ENCODE data around the gene GTPBP4.

The GTPBP4 gene

DNA sequence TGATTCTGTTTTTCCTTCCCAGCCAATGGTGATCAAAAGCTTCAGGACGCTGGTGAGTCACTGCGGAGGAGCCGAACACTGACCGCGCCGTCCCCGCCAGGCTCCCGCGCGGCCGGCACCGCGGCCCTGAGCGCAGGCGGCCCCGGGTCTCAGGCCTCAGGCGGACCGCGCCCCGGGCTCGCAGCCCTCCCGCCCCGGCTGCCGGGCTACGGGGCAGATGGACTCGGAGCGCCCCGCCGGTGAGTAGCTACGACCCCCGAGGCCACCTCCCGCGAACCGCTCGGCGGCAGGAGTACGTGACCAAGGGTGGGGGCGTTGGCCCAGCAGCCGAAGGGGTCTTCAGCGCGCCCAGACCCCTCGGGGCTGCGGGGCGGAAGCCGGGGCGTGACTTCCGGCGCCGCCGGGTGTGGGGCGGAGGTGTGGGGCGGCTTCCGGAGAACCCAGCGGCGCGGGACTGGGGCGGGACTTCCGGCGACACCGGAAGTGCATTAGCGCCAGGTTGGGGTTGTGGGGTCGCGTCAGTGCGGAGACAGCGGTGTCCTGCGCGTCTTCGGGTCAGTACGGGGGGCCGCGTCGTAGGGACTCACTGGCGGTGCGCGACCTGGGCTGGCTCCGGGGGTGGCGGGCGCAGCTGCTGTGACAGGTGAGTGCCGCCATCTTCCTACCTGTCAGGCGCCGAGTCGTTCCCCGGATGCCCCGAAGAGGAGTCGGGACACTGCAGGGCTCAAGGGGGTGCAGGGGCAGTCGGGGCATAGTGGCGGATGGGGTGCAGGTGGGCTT, 68.3 kb downstream of the GTPBP4 start, which contains the start of gene WDR37:
WDR37 (plus strand) TSS at position 60 of the 780 bp plus-strand sequence. CDS start 15,771 bp downstream, outside the sequence.
- DNase-seq = peak; percentile 75

DNA sequence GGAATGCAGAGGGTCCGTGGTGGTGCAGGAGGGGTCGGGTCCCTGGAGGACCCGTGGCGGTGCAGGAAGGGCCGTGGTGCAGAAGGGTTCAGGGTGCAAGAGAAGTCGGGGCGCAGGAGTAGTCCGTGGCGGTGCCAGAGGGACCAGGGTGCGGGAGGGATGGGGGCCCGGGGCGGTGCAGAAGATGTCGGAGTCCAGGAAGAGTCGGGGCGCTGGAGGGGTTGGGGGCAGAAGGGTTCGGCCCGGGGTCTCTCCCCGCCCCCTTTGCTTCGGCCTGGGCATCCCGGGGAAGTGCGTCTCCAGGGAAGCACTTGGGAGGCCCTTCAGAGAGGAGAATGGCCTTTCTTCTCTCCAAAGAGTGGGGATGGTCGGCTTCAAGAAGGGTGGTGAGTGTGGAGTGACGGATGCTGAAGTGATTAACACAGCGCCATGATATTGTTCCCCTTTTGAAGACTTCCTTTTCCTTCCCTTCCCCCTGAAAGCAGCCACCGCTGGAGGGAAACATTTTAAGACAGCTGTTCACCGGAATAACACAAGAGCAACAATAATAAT, 68.9 kb downstream of the GTPBP4 start:
- Histone ChIP-seq H3K4me3 (ENCODE audit: low read depth, low read length) (peak overlapping the region; percentile 71), H3K9me3 (ENCODE audit: severe bottlenecking) (no peaks in the 10 kb centered on the region), H3K27ac (no peak overlapping the region), H3K36me3 (peaks cover 7% of the 10 kb centered on the region), H3K27me3 (ENCODE audit: insufficient read depth, low read depth, severe bottlenecking) (no peaks in the 10 kb centered on the region)
- TF ChIP-seq, protein P1, sequence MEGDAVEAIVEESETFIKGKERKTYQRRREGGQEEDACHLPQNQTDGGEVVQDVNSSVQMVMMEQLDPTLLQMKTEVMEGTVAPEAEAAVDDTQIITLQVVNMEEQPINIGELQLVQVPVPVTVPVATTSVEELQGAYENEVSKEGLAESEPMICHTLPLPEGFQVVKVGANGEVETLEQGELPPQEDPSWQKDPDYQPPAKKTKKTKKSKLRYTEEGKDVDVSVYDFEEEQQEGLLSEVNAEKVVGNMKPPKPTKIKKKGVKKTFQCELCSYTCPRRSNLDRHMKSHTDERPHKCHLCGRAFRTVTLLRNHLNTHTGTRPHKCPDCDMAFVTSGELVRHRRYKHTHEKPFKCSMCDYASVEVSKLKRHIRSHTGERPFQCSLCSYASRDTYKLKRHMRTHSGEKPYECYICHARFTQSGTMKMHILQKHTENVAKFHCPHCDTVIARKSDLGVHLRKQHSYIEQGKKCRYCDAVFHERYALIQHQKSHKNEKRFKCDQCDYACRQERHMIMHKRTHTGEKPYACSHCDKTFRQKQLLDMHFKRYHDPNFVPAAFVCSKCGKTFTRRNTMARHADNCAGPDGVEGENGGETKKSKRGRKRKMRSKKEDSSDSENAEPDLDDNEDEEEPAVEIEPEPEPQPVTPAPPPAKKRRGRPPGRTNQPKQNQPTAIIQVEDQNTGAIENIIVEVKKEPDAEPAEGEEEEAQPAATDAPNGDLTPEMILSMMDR (IDR thresholded peaks at IDR 0.05; ENCODE audit: low read depth, low read length) = no peak
- DNase-seq = no peak

More for the DNA sequence above, 68.3 kb downstream of the GTPBP4 start, which contains the start of gene WDR37:
- Histone ChIP-seq H3K27me3 (ENCODE audit: insufficient read depth, low read depth, severe bottlenecking) (no peaks in the 10 kb centered on the region), H3K27ac (peak within 1 kb of the TSS; percentile 88), H3K36me3 (peaks cover 8% of the 10 kb centered on the region), H3K9me3 (ENCODE audit: severe bottlenecking) (no peaks in the 10 kb centered on the region), H3K4me3 (ENCODE audit: low read depth, low read length) (peak within 1 kb of the TSS; percentile 71)
- TF ChIP-seq, protein P1 (IDR thresholded peaks at IDR 0.05; ENCODE audit: low read depth, low read length) = no peak

DNA sequence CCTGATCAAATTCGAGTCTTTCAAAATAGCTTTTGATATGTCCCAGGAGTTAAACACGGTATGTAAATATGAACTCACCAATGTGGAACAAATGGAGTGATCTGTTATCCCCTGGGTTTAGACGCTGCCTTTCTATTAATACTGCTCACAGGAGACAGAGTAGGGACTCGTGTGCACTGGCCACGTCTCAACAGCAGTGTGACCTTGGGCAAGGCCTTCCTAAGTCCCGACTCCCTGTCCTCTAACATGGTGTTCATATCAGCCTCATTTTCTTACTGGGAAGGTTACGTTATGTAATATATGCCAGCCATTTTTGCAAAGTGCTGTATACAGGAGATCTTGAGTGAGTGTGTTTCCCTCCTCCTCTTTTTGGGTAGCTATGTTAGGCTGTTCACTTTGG, 69.8 kb downstream of the GTPBP4 start:
- no peak overlapping the region for H3K4me3 ChIP-seq (ENCODE audit: low read depth, low read length)
- TF ChIP-seq, protein P1 (IDR thresholded peaks at IDR 0.05; ENCODE audit: low read depth, low read length) = no peak
- no peak overlapping the region for H3K27ac ChIP-seq
- H3K9me3 ChIP-seq (ENCODE audit: severe bottlenecking) = no peaks in the 10 kb centered on the region
- no peak for DNase-seq
- H3K27me3 ChIP-seq (ENCODE audit: insufficient read depth, low read depth, severe bottlenecking) = no peaks in the 10 kb centered on the region
- peaks cover 7% of the 10 kb centered on the region for H3K36me3 ChIP-seq

DNA sequence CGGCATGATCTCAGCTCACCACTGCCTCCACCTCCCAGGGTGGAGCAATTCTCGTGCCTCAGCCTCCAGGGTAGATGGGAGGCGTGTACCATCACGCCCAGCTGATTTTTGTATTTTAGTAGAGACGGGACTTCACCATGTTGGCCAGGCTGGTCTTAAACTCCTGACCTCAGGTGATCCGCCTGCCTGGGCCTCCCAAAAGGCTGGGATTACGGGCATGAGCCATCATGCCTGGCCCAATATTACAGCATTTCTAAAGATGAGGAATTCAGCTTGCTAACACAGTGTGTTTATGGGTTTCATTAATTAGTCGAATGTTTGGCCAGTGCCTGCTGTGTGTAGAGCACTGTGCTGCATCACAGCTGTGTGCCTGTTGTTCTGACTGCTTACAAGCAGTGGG, 71.7 kb downstream of the GTPBP4 start:
- Histone ChIP-seq H3K27ac (no peak overlapping the region), H3K27me3 (ENCODE audit: insufficient read depth, low read depth, severe bottlenecking) (no peaks in the 10 kb centered on the region), H3K36me3 (no peaks in the 10 kb centered on the region; the same call in 1 of the 2 replicates), H3K4me3 (ENCODE audit: low read depth, low read length) (no peak overlapping the region), H3K9me3 (ENCODE audit: severe bottlenecking) (no peaks in the 10 kb centered on the region)
- DNase-seq = no peak
- TF ChIP-seq, protein P1 (IDR thresholded peaks at IDR 0.05; ENCODE audit: low read depth, low read length) = no peak

DNA sequence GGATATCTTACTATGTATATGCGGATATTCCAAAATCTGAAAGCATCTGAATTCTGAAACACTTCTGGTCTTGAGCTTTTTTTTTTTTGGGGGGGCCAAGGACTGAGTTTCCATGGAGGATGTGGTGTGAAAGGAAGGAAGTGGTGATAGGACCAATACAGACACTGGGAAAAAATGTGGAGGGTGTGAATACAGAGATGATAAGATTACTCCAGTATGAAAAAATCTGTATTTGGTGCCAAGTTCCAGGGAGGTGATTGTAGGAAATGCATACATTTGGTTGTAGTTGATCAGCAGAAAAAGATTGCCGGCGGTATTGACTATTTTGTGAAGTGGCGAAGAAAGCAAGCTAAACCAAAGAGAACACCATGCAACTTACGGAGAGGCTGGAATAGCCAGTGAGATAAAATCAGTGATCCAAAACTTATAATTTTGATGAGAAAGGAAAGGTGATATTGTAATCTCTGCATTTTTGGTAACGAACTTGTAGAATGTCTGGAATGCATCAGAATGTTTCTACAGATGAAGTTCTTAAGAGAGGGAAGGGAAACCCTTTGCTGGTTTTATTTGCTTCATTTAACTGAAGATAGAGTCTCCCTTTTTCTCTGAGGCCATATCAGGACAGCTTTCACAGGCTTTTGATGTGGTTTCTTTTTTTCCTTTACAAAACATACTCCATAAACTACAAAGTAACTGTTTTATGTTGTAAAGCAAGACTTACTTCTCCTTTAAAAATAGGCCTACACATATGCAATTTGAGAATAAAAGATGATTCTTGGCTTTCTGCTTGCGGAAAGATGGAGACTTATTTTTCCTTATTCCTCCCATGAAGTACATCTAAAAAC, 73.9 kb downstream of the GTPBP4 start:
- H3K4me3 ChIP-seq (ENCODE audit: low read depth, low read length) = no peak overlapping the region
- no peak overlapping the region for H3K27ac ChIP-seq
- H3K9me3 ChIP-seq (ENCODE audit: severe bottlenecking) = no peaks in the 10 kb centered on the region
- no peaks in the 10 kb centered on the region for H3K36me3 ChIP-seq
- DNase-seq = no peak
- TF ChIP-seq, protein P1 (IDR thresholded peaks at IDR 0.05; ENCODE audit: low read depth, low read length) = no peak
- H3K27me3 ChIP-seq (ENCODE audit: insufficient read depth, low read depth, severe bottlenecking) = no peaks in the 10 kb centered on the region

All from WERI-Rb-1 (cell line).